Measurements from ENCODE around the gene SYCP2. TPM values are rescaled to one million over a fixed set of nuclear protein-coding genes. Genes with fewer than 3 reads are reported as not detected.
A peak's percentile ranks its signal among the peaks of the same experiment; 100 is the strongest.

SYCP2 gene
- total RNA-seq, 1 experiment from 2014 or later, result 0.70 TPM

- Histone ChIP-seq H2BK5ac (ENCODE audit: insufficient read length, low read length) (no peak overlapping the region), H2BK12ac (ENCODE audit: insufficient read length, low read depth, low read length) (no peak overlapping the region), H3K18ac (ENCODE audit: insufficient read length, low read depth, low read length) (no peak overlapping the region), H3K9me3 (ENCODE audit: control insufficient read depth, low read depth, low read length) (no peaks in the 10 kb centered on the region), H4K5ac (ENCODE audit: insufficient read length, low read depth, low read length) (no peak overlapping the region), H3K27ac (ENCODE audit: insufficient read length, low read depth, low read length) (no peak overlapping the region), H3K4me1 (ENCODE audit: insufficient read depth, low read length) (no peaks in the 10 kb centered on the region), H3K79me2 (ENCODE audit: insufficient read depth, low read length) (no peaks in the 10 kb centered on the region), H2AFZ (ENCODE audit: low read length) (no peak overlapping the region), H2BK15ac (ENCODE audit: low read depth, low read length) (no peak overlapping the region), H2BK120ac (ENCODE audit: low read depth, low read length, poor library complexity, severe bottlenecking) (no peak overlapping the region), H3K4me2 (ENCODE audit: insufficient read depth, insufficient read length, low read length) (no peak overlapping the region), H4K8ac (replicated peaks; ENCODE audit: insufficient read length, low read depth, low read length) (no peak overlapping the region), H2AK5ac (ENCODE audit: insufficient read length, low read length) (no peak overlapping the region), H2BK20ac (ENCODE audit: low read depth, low read length, poor library complexity, severe bottlenecking) (no peak overlapping the region), H3K79me1 (ENCODE audit: insufficient read depth, low read depth, low read length, poor library complexity, severe bottlenecking) (no peaks in the 10 kb centered on the region), H3K23ac (ENCODE audit: insufficient read length, low read depth, low read length) (no peak overlapping the region), H3K14ac (ENCODE audit: insufficient read depth, low read length) (no peak overlapping the region), H3K4ac (ENCODE audit: low read depth, low read length) (no peak overlapping the region), H3K9ac (ENCODE audit: extremely low read depth, insufficient read length, low read length) (no peak overlapping the region), H3T11ph (ENCODE audit: low read length) (no peak overlapping the region), H4K91ac (ENCODE audit: insufficient read length, low read depth, low read length) (no peak overlapping the region), H3K27me3 (ENCODE audit: insufficient read depth, low read length) (no peaks in the 10 kb centered on the region), H3K56ac (ENCODE audit: insufficient read length, low read depth, low read length) (no peak overlapping the region), H4K20me1 (ENCODE audit: control insufficient read depth, insufficient read depth, insufficient read length) (no peaks in the 10 kb centered on the region), H3K23me2 (ENCODE audit: insufficient read length, low read depth, low read length, poor library complexity, severe bottlenecking) (peaks cover 3% of the 10 kb centered on the region)
- H3K9me3 Mint-ChIP-seq, result peaks cover 0 to 16% of the 10 kb centered on the region in 2 experiments; a peak in 2 of 5 replicates
- TF ChIP-seq, protein P1, sequence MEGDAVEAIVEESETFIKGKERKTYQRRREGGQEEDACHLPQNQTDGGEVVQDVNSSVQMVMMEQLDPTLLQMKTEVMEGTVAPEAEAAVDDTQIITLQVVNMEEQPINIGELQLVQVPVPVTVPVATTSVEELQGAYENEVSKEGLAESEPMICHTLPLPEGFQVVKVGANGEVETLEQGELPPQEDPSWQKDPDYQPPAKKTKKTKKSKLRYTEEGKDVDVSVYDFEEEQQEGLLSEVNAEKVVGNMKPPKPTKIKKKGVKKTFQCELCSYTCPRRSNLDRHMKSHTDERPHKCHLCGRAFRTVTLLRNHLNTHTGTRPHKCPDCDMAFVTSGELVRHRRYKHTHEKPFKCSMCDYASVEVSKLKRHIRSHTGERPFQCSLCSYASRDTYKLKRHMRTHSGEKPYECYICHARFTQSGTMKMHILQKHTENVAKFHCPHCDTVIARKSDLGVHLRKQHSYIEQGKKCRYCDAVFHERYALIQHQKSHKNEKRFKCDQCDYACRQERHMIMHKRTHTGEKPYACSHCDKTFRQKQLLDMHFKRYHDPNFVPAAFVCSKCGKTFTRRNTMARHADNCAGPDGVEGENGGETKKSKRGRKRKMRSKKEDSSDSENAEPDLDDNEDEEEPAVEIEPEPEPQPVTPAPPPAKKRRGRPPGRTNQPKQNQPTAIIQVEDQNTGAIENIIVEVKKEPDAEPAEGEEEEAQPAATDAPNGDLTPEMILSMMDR (conservative IDR thresholded peaks at IDR 0.05), result no peak
- no peak overlapping the region for H3K27ac Mint-ChIP-seq
- H3K27me3 Mint-ChIP-seq (ENCODE audit: low read depth), result peaks cover 6% of the 10 kb centered on the region
- 100% methylated on average over 1 of the region's 15 CpGs for WGBS (ENCODE audit: extremely low coverage, insufficient read length, low lambda C conversion rate)
- peaks cover 4% of the 10 kb centered on the region in 2 experiments; a peak in 2 of 4 replicates for H3K4me1 Mint-ChIP-seq
- peak; percentile 3 for DNase-seq
- H3K4me3 Mint-ChIP-seq, result no peak overlapping the region
- no peaks in the 10 kb centered on the region for H3K36me3 Mint-ChIP-seq (ENCODE audit: insufficient read depth in 1 of 3, low read depth in 3 of 3)
These were observed 105.0 kb downstream of the SYCP2 start for GRCh38 chr20:59828125-59829053.

All from H9 (cell line).